Stimulated activated CD4-positive, alpha-beta T cell treated with anti-CD3 and anti-CD28 coated beads, Interleukin-15, amount 100 ng/mL, for 48 hours (primary cell): Measurements from ENCODE around the gene SP8.

ENCODE experiments used
- DNase-seq, 2 donors: peaks; one replicate each; pipeline ENCODE4 v3.0.0-alpha.2; 2020; ENCODE audit warnings: low read depth in 2 of 2

Gene SP8

DNA sequence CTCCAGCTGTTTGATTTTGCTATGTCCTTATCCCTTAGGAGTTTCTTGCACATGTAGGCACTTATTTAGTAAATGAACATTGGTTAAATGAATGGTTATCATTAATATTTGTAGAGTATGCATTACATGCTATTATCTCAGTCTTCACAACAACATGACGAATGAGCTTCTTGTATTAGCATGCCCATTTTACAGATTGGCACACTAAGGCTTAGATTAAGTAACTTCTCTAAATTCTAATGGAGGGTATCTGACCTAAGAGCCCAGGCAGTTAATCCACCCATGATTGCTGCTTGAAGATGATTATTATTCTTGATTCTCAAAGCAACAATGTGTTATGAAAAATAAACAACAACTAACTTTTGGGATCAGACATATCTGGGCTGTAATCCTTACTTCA is 32.7 kb downstream of the SP8 start:
- no peak for DNase-seq

DNA sequence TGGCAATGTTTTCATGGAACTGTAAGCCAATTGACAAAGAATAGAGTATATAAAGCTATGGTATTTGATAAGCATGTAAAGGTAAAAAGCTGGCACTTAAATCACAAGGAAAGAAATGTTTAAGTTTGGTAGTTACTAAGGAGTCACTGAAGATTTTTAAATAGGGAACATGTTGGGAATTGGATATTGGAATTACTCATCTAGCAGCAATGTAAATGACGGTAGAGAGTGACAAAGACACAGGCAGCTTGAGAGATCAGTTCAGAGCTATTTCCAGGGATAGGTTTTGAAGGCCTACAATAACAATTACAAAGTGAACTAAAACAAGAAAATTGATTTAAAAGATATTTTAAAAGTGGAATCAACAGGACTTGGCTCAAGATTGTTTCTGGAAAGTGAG is 36.8 kb downstream of the SP8 start:
- no peak for DNase-seq

- DNase-seq, result no peak
Observed at GRCh38 chr7:20748853-20749252, 37.8 kb downstream of the SP8 start.

GRCh38 chr7:20747001-20747400 is 39.7 kb downstream of the SP8 start:
- no peak for DNase-seq

- no peak for DNase-seq
Observed at GRCh38 chr7:20745702-20746101, 41.0 kb downstream of the SP8 start.

- DNase-seq, result no peak
Observed at GRCh38 chr7:20744954-20745446, 41.7 kb downstream of the SP8 start.

DNA sequence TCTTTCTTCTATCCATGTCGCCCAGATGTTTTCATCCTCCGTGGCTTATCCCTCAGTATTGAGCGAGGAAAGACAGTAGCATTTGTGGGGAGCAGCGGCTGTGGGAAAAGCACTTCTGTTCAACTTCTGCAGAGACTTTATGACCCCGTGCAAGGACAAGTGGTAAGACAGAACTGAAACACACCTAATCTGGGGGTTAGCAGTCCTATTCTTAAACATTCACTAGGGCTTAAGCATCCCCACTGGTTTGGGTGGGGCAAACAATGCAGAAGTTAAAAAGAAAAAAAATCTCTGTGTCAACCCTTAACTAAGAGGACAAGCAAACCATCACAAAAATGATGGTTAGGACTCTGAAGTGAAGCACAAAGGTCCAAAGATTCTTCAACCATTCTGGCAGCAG is 43.8 kb downstream of the SP8 start:
- DNase-seq, result no peak

GRCh38 chr7:20741801-20742200 is 44.9 kb downstream of the SP8 start:
- no peak for DNase-seq

DNA sequence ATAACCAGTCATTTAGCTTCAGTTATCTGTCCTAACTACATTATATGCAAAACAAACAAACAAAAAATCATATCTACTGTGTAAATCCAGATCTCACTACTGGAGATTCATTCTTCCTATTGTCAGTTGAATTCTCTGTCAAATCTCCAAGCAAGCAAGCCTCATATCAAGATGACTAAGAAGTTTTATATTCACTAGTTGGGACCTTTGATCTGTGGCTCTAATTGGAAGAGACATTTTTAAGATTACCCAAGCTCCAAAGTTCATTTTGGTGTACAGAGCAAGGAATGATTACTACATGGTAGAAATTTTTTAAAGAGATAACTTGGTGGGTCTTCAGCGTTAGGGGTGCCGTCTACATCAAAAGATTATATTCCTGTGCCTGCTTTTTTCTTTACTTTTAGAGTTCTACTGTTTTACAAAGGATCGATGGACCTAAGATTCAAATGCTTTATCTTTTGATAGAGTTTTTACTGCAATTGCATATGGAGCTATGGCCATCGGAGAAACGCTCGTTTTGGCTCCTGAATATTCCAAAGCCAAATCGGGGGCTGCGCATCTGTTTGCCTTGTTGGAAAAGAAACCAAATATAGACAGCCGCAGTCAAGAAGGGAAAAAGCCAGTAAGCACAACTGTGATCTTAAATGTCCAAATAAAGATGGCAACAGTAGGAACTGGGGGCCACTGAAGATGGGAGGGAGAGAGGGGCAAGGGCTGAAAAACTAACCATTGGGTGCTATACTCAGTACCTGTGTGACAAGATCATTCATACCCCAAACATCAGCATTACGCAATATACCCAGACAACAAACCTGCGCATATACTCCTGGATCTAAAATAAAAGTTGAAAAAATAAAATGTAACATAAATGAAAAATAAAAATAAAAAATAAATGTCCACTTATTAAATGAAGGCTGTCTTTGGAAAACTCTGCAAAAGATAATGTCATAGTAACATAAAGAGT is 47.9 kb downstream of the SP8 start:
- no peak for DNase-seq

DNA sequence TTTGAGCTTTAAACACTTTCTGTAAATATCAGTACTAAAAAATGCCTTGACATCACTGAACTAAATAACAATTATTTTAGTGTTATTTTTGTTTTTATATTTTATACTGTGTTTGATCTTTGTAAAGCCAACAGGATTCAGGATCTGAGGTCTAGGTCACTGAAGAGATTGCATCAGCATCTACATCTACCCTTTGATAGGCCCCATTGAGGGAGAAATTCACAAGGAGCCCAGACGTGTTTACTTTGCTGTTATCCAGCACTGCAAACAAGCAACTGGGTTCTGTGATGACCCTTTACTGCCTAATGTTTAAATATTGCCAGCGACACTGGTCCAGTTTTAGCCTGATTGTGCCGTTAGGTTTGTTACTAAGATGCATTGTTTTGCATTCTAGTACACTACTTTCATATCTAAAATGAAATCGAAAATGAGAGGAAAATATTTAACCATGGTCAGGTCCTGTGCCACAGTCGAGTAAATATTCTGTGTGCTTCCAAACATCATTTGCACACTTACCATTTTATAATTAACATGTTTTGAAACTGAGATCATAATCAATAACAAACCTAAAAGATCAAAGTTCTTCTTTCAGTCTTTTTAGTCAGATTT is 48.7 kb downstream of the SP8 start:
- DNase-seq, result no peak

- DNase-seq, result no peak
Observed at GRCh38 chr7:20735346-20736065, 51.2 kb downstream of the SP8 start.
